NCI-H82 (cell line): Measurements from ENCODE around the gene CRY2.
A peak's percentile ranks its signal among the peaks of the same experiment; 100 is the strongest.

ENCODE experiments used
- DNase-seq: peaks from one replicate; lab custom pipeline; 2025; lab: John Stamatoyannopoulos, UW

Gene CRY2

DNA sequence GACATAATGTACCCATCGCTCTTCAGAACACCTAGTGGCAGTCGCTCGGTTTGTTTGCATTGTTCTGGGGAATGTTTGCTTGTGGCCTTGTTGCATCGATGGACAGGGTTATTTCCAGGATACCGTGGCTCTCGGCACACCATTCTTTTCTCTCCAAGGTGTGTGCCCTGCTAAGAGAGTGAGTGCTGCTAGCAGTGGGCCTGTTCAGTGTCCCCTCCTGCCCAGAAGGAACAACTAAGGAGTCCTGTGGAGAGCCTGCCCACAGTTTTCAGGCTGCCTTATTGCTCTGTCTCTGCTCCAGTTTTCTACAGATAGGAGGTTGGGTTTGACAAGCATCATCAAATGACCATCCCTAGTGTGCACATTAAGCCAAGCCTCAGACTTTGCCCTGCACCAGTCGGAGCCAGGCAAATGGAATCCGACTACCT is 1.4 kb downstream of the CRY2 start:
- DNase-seq, result no peak

DNA sequence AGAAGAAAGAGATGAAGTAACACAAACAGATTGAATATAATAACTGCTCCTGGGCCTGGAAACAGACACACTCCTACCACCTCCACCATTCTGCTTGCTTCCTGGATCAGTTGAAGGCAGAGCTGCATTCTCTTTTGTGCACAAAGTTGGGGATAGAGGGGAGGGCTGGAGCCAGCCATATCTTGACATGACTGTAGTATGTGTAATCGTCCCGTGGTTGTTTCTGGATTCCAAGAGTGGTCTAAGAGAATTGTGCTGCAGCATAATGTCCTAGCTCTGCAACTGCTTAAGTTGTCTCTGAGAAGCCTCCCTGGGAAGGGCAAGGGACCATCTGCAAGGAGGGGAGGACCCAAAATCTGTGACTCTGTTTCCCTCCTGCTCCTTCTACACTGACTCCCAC is 3.2 kb downstream of the CRY2 start:
- DNase-seq, result no peak

DNA sequence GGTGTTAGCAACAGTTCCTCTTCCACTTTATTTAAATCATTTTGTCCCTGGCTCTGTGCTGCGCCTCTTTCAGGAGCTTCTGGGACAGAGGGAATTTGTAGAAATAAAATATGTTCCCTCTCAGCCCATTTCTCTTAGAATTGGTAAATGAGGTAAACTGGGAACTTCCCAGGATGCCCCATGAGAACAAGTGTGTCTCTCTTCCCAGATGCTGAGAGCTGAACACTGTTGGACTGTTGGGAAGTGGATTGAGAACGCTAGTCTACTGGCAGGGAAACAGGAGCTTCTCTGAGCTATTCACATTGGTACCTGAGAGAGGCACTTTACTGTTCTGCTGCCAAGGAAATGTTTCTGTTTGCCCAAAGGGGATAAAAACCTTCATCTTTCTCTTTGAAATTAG is 4.0 kb downstream of the CRY2 start:
- DNase-seq, result no peak

DNA sequence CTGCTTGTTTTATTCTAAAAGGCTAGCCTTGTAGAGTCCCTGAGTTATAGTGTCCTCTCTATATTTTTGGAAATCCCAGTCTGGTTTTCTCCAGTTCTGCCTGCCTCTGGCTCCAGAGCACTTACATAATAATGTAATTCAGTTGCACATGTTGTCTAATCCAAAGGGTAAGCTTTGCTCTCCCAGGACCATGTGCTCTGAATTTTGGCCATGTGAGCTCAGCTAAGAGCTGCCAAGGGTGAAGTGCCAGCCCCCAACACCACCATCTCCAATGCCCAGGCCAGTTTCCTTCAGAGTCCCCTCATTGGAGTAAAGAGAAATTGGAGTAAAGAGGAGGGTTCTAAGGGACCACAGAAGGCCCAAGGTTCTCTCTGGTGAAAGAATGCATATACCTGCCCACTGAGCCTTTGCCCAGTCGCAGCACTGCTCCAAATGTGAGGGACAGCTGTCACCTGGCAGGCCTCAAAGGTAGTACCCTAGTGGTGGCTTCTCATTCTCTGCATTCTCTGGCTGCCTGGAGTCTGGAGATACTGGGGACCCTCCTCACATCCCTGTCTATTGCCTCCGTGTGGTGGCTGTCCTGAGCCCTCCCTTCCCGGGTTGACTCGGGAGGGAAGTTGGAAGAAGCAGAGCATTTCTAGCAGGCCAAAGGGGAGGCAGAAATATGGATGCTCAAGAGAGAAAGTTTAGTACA is 4.9 kb downstream of the CRY2 start:
- DNase-seq, result no peak

DNA sequence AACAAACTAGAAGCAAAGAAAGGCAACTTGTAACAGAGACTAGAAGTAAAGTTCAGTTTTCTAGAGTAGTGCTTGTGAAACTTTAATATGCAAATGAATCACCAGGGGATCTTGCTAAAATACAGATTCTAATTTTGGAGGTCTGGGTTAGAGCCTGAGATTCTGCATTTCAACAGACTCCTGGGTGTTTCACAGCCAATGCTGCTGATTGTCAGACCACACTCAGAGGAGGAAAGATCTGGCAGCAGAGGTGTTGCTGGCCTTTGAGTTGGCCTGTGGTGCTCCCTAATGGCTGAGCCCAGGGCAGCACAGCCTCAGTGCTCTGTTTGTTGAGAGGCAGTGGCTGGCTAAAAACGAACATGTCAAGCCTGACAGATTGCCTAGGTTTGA is 5.4 kb downstream of the CRY2 start:
- no peak for DNase-seq

DNA sequence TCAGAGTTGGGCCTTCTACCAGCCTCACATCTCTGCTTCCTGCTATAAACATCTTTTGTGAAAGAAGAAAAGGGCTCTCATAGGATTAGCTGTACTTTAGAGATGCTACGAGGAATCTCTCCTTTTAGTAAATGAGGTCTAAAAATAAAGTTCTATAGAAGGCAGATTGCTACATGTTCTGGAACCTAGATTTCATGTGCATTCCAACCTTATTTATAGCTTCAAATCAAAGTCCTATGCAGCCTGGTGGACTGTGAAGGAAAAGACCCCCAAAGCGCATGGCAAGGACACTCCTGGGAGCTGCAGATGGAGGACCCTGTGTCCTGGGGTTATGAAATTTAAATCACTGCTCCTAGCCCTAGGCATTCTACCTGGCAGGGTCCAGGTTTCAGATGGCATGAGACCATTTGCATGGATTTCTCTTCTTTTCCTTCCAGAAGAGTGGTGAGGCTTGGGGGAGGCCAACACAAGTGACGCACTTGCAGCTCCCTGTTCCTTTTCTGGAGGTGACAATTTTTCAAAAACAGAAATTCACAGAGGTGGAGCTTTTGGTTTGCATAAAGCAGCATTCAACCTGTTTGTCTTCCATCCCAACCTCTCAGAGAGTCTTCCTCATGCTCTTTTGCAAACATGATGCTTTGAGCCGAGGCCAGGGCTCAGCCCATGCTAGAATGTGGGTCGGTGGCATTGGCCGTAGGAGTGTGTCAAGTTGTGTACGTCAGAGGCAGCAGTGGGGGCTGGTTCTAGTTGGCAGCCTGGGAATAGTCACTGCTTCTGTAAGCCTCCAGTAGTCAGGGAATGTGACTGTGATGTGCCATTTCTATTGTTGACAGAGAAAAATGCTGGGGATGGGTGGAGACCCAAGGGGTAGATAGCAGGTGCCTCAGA is 6.3 kb downstream of the CRY2 start:
- DNase-seq, result no peak

DNA sequence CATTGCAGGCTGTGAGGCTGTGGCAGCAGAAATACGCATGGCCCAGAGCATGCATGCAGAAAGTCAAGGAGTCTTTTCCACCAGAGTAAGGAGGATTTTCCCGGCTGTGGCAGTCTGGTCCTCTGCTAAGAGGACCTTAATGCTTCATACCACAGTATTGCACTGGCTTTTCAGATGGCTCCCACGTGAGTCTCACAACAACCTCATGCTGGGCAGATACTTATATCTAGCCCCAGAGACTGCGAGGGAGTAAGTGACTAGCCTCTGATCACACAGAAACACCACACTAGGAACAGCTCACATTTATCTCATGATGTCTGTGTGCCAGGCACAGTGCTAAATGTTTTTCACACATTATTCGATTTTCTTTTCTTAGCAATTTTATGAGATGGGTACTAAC is 8.0 kb downstream of the CRY2 start:
- no peak for DNase-seq

DNA sequence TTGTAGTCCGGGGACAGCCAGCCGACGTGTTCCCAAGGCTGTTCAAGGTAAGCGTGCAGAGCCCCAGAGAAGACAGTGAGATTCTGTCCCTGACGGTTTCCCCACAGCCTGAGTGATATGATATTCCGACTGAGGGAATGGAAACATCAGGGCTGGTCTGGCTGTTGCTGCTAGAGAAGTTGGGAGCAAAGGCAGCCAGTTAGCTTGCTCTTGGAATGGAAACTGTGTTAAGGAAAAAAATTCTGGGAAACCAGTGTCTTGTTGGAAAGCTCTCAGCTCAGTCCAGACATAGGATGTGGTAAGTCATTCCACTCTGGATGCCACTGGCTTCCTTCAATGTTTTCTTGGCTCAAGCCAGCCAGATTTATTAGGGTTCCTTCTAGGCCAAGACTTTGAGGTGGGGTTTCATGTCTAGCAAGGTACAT is 8.8 kb downstream of the CRY2 start:
- DNase-seq, result no peak

DNA sequence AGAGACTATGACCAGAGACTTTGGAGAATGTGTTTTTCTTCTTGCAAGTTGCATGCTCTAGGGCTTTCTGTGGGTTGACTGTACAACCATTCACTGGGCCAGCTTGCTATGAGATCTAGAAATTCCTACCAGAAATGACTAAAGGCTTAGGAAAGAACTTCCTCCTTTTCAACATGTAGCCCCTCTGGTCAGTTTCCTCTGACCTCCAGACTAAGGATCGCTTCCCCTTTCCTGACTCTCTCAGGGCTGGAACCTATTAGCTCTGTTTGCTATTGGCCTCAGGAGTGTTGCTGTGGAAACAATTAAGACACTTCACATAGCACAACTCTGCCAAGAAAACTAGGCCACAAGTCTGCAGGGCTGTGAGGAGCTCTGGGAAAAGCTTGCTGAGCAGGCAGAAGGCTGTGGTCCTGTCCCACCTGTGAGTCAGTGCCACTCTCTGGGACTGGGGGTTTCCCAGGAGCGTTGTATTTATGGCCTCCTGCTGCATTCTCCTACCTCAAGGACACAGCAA is 10.7 kb downstream of the CRY2 start:
- no peak for DNase-seq

DNA sequence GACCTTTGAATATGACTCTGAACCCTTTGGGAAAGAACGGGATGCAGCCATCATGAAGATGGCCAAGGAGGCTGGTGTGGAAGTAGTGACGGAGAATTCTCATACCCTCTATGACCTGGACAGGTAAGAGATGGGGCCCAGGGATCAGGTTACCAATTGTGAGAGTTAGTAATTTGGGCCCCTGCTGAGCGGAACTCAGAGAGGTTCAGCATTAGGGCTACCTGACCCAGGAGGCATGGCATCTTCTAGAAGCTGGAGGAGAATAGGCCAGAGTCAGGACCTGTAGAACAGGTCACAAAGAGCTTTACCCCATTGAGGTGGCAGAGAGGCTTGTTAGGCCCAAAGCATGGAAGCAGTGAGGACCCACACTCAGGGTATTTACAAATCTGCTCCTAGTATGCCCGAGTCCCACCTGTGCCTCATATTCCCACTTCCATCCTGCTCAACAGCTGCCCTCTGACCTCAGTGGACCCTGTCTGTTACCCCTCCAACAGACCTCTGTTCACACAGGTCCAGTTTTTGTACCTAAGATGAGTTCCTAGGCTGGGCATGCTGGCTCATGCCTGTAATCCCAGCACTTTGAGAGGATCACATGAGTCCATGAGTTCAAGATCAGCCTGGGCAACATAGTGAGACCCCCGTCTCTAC is 11.6 kb downstream of the CRY2 start:
- no peak for DNase-seq

DNA sequence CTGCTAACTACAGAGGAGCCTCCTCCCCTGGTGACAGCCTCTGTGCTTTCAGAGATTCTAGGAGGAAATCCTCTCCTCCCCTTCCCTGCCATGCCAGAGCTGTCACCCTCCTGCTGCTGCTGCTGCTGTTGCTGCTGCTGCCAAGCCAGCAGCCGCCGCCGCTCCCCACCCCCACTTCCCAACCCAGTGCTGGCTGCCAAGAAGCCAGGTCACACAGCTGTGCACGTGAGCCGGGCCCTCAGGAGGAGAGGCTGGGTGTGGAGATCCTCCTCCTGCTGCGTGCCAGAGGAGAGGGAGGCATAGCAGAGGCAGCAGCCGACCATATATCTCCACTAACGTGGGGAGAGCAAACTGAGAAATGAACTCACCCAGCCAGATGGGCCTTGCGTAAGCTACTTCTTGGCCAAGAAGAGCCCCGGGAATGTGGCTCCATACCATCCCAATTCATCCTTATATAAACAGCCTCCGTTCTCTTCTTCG is 12.4 kb downstream of the CRY2 start:
- DNase-seq, result no peak

DNA sequence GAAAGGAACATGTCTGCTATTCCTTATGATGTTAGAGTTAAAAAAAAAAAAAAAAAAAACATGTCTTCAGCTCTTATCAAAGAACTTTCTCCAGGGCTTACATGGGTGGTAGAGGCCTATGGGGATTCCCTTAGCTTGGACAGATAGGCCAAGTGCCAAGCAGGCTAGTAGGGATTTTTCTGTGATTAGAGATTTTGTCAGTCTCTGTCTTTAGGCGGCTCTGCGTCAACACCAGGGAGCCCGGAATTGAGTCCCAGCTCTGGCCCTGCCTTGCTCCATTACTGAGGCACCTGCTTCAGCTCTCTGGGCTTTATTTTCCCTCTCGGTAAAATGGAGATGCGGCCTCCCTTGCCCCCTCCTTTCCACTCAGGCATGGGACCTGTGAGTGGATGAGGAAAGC is 13.1 kb downstream of the CRY2 start:
- no peak for DNase-seq

DNA sequence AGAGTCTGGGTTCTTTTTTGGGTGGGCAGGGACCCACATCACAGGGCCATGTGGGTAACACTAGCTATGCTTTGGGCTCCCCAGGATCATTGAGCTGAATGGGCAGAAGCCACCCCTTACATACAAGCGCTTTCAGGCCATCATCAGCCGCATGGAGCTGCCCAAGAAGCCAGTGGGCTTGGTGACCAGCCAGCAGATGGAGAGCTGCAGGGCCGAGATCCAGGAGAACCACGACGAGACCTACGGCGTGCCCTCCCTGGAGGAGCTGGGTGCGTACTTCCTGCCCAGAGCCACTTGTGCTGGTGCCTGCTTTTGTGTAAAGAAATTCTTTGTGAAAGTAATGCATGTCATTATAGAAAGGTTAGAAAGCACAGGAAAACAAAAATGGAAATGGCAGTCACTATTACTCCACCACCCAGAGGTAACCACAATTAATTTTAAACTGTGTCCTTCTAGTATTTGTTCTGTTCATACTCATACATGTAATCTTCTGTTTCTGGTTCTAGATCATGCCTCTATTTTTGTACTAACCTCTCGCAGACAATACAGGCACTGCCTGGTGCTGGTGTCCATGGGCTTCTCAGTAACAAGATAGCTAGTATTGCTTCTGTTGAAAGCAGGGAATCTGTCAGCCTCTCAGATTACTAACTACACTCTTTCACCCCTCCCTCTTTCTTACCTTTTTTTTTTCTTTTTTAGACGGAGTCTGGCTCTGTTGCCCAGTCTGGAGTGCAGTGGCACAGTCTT is 13.7 kb downstream of the CRY2 start:
- no peak for DNase-seq

DNA sequence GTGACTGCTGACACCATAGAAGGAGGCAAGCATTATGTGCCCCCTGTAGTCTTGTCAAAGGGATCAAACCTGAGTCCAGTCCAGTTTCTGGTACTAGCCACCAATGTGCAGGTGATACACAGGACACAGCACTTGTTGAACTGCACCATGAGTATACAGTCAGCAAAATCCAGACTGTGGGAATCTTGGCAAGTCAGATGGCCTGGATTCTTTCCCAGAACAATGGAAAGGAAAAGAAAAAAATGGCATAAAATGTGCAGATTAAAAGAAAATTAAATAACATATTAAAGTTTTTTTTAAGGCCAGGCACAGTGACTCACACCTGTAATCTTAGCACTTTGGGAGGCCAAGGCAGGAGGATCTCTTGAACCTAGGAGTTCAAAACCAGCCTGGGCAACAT is 16.8 kb downstream of the CRY2 start:
- DNase-seq, result no peak

DNA sequence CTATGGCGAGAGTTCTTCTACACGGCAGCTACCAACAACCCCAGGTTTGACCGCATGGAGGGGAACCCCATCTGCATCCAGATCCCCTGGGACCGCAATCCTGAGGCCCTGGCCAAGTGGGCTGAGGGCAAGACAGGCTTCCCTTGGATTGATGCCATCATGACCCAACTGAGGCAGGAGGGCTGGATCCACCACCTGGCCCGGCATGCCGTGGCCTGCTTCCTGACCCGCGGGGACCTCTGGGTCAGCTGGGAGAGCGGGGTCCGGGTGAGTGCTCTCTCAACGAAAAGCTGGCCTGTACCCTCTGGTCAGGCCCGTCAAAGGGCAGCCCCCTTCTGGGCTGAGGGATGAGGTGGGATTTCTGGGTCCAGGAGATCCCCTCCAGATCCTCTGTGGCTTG is 22.3 kb downstream of the CRY2 start:
- no peak for DNase-seq

DNA sequence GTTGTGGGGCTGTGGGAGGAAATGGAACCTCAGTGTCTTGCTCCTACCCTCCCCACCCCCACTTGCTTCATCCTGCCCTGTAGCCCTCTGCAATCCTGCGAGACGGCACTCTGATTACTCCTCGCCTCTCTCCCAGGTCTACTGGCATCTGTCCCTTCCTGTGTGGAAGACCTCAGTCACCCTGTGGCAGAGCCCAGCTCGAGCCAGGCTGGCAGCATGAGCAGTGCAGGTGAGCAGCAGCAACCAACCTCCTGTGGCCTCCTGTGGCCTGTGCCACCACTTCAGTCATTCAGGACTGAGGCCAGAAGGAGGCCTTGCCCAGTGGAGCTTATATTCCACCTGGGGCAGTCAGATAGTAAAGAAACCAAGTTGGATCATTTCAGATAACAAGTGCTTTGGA is 23.4 kb downstream of the CRY2 start:
- no peak for DNase-seq

DNA sequence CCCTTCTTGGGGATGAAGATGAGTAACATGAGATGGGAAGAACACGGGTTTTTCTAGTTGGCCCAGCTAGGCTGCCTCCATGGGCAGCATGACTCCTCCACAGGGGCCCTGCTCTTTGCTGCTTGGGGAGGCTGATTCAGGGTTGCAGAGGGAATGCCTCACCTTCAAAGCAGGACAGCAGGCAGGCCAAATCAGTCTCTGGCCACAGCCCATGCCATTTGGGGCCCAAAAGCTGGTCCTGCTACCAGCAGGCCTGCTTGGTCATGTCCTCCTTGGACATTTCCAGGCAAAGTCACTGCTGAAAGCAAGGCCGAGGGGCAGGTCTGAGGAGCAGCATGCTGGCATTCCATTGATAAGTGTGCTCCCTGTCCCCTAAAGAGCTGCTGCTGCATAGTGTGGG is 24.4 kb downstream of the CRY2 start:
- no peak for DNase-seq

DNA sequence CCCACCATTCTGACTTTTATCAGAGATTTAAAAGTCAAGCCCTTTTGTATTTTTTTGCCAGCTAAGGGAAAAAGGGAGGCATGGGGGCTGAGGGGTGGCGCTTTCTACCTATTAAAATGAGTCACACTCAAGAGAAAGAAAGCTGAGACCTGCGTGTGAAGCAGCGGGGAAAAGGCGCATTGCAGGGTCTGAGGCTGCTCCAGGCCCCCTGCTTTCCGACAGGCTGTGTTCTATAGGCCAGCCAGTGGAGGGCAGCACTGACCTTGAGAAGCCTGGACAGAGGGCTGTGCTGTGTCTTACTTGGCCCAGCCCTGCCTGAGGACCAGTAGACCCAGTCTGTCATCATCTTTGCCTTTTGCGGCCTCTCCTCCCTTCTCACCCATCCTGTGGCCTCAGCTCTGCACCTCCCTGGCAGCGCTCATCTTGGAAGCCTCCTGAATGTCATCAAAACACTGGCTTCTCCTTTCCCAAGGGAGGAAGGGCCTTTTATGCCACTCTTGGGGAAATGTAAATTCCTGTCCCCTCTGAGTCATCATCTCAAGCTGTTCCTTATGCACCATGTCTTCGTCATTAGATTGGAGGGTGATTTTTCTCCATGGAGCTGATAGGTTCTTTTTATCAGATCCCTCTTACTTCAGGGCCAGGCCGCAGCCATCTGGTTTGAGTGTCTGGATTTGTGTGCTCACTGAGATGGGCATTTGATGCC is 25.5 kb downstream of the CRY2 start:
- DNase-seq, result peak; percentile 81

DNA sequence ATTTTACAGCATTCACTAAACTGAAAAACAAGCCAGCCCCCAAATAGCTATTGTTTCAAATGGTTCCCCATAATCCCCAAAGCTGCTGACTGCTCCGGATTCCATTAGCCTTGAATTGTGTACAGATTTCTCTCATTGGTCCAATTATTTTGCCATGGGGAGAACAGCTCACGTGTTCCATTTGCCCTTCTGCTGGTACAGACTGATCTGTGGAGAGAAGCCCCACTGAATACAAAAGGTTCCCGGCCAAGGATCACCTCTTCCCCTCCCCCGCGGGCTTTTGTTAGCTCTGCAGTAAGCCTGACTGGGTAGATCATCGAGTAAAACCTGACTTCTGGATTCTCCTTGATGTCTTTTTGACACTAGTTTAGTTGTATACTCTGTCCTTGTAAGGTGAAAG is 29.1 kb downstream of the CRY2 start:
- DNase-seq, result no peak

DNA sequence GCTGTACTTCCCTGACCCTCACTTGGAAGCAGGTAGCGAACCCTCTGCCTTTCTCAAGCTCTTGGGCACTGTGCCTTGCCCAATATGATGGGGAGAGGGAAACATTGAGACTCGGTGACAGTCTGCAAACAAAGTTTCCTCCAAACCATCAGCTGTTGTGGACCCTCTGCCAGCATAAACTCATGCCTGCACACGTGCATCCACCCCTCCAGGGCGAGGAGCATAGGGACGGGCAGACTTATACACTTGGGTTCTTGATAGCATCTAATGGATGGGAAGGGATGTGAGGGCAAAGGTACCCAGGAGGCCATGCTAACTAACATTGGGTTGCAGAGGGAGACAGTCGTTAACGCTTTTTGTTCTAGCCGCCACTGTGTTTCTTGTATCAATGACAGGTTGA is 29.9 kb downstream of the CRY2 start:
- no peak for DNase-seq

DNA sequence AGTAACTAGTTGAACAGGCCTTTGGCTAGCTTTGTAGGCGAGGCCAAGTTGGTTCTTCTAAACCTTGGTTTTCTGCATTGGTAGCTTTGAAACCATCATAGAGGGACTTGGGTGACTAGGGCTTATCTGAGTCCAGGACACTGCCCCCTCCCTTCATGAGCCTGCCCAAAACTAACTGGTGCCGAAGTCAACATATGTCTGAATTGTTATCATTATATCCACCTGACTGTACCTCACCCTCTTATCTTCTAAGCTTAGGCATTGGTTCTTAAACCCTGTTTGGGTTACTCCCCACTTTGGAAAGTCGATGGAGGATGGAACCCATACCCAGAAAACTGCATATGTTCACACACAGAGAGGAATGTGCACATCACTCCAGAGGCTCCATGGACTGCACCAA is 30.6 kb downstream of the CRY2 start:
- no peak for DNase-seq
